HCEC 1CT (cell line): ENCODE measurements around the gene SPANXN1.
"Not testable (repeated sequence)": the region's sequence is repeated elsewhere in the genome, so short reads cannot be mapped to it uniquely, and the experiment has no call there.

Source experiments
- DNase-seq: peaks from one replicate; pipeline ENCODE4 v3.0.0-alpha.2; 2017

Gene SPANXN1, protein sequence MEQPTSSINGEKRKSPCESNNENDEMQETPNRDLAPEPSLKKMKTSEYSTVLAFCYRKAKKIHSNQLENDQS

GRCh38 chrX:145247203-145247602 lies at the start of gene SPANXN1:
Gene SPANXN1 (plus strand): TSS chrX:145247503. CDS start chrX:145247587, 84 bp downstream.
- DNase-seq, result not testable (repeated sequence)

DNA sequence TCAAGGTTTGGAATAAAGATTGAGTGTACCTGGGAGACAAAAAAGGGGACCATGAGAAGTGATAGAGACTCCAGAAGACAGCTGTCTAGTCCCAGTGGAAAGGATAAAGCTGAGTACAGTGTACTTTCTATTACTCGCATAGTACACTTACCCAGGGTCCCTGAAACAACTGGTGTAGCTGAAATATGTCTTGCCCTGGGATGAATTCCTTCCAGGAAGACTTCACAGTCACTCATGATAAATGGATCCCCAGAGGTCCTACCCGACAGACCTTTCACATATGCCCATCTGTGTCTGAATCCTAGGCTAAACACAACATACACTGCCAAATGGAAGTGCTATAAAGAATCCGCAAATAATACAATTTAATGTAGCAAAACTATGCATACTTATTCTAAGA lies 48.2 kb upstream of the SPANXN1 start:
- no peak for DNase-seq

GRCh38 chrX:145213504-145213903 lies 33.8 kb upstream of the SPANXN1 start:
- DNase-seq, result no peak

- no peak for DNase-seq
Measured at GRCh38 chrX:145292218-145292617, 44.9 kb downstream of the SPANXN1 start.
